Epithelial cell of esophagus (primary cell): Measurements from ENCODE around the gene BLACAT1.
"Not testable (repeated sequence)": the region's sequence is repeated elsewhere in the genome, so short reads cannot be mapped to it uniquely, and the experiment has no call there.

Experiments
- DNase-seq: peaks from one replicate; pipeline ENCODE4 v3.0.0; 2010; ENCODE audit warnings: low read depth
- H3K4me3 ChIP-seq: 2 replicates; pipeline ENCODE4 v1.5.1; 2011; ENCODE audit warnings: mild to moderate bottlenecking, low read length, control low read depth
- CTCF ChIP-seq: IDR thresholded peaks from 2 replicates; pipeline ENCODE4 v1.5.1; 2011; ENCODE audit warnings: low read depth, mild to moderate bottlenecking, low read length, control low read depth, inconsistent platforms; ENCODE audit not compliant: insufficient read depth; ENCODE audit errors: missing control alignments

BLACAT1 gene

DNA sequence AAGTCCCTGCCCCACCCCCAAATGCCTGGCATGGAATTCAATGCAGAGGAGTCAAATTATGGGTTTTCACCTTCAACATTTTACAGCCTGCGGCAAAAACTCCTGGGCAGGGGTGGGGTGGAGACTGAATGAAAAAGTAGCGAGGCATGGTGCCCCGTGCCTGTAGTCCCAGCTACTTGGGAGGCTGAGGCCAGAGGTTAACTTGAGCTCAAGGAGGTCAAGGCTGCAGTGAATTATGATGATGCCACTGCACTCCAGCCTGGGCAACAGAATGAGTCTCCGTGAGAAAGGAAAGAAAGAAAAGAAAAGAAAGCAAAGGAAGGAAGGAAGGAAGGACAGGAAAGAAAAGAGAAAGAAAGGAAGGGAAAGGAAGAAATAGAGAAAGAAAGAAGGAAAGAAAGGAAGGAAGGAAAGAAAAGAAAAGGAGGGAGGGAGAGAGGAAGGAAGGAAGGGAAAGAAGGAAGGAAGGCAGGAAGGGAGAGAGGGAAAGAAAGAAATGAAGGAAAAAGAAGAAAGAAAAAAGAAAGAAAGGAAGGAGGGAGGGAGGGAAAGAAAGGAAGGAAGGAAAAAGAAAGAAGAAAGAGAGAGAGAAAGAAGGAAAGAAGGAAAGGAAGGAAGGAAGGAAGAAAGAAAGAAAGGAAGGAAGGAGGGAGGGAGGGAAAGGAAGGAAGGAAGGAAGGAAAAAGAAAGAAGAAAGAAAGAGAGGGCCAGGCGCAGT is 45.1 kb downstream of the BLACAT1 start:
- DNase-seq: no peak
- no peak for TF ChIP-seq CTCF
- H3K4me3 ChIP-seq: no peak overlapping the region

- no peak for DNase-seq
- H3K4me3 ChIP-seq: no peak overlapping the region
- no peak for TF ChIP-seq CTCF
Observed at GRCh38 chr1:205407970-205408369, 47.9 kb downstream of the BLACAT1 start.

DNA sequence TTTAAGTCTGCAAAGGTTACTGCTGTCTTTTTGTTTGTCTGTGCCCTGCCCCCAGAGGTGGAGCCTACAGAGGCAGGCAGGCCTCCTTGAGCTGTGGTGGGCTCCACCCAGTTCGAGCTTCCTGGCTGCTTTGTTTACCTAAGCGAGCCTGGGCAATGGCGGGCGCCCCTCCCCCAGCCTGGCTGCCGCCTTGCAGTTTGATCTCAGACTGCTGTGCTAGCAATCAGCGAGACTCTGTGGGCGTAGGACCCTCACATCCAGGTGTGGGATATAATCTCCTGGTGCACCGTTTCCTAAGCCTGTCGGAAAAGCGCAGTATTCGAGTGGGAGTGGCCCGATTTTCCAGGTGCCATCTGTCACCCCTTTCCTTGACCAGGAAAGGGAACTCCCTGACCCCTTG is 49.6 kb downstream of the BLACAT1 start:
- not testable (repeated sequence) for H3K4me3 ChIP-seq, DNase-seq
